ENCODE results near the gene KCNJ4. TPM values are rescaled to one million over a fixed set of nuclear protein-coding genes. Genes with fewer than 3 reads are reported as not detected.

Gene KCNJ4
- total RNA-seq, 4 donors from 2014 or later: not detected

GRCh38 chr22:38422611-38423511 is 32.1 kb downstream of the KCNJ4 start:
- no peak for TF ChIP-seq CTCF (IDR thresholded peaks at IDR 0.05)
- TF ChIP-seq POLR2A (IDR thresholded peaks at IDR 0.05): no peak
- DNase-seq: peak; percentile 76 to 77
- 31 to 41% methylated on average over 20 of the region's 21 CpGs for WGBS, 2 donors
- Histone ChIP-seq H3K9me3 (no peaks in the 10 kb centered on the region), H3K36me3 (no peaks in the 10 kb centered on the region), H3K4me1 (peaks cover 14 to 19% of the 10 kb centered on the region in 2 donors), H3K4me3 (replicated peaks in 1 of 3) (no peak overlapping the region), H3K27ac (peak overlapping the region in 2 of 3 donors; percentile 43 to 75), H3K27me3 (no peaks in the 10 kb centered on the region)
- intact Hi-C loops (cut with DNase I): no loop called here

- Histone ChIP-seq H3K4me3 (replicated peaks in 1 of 3) (no peak overlapping the region), H3K27ac (no peak overlapping the region), H3K9me3 (no peaks in the 10 kb centered on the region), H3K4me1 (peaks cover 14 to 23% of the 10 kb centered on the region in 2 donors), H3K27me3 (no peaks in the 10 kb centered on the region), H3K36me3 (no peaks in the 10 kb centered on the region)
- 92 to 93% methylated on average over 4 of the region's 4 CpGs for WGBS, 2 donors
- no peak for DNase-seq
- TF ChIP-seq CTCF (IDR thresholded peaks at IDR 0.05) (no peak), POLR2A (IDR thresholded peaks at IDR 0.05) (no peak)
- intact Hi-C loops (cut with DNase I): no loop called here
Observed at GRCh38 chr22:38420734-38421133, 34.3 kb downstream of the KCNJ4 start.

GRCh38 chr22:38419858-38420160 is 35.2 kb downstream of the KCNJ4 start:
- intact Hi-C loops (cut with DNase I): loop anchor here (10.0 kb wide), 1 partner anchor 145 kb away; no protein-coding TSS in a partner anchor
- WGBS, 2 donors: 44% methylated on average over 8 of the region's 8 CpGs; no CpG with 5 or more reads in 1 of the 2 donors
- Histone ChIP-seq H3K27me3 (no peaks in the 10 kb centered on the region), H3K36me3 (no peaks in the 10 kb centered on the region), H3K27ac (peak overlapping the region in 1 of 3 donors; percentile 61), H3K4me1 (peaks cover 14 to 23% of the 10 kb centered on the region in 2 donors), H3K9me3 (no peaks in the 10 kb centered on the region), H3K4me3 (replicated peaks in 1 of 3) (no peak overlapping the region)
- peak; percentile 68 for DNase-seq
- TF ChIP-seq CTCF (IDR thresholded peaks at IDR 0.05): no peak
- TF ChIP-seq POLR2A (IDR thresholded peaks at IDR 0.05): no peak

- TF ChIP-seq POLR2A (IDR thresholded peaks at IDR 0.05) (no peak), CTCF (IDR thresholded peaks at IDR 0.05) (no peak)
- Histone ChIP-seq H3K36me3 (no peaks in the 10 kb centered on the region), H3K27me3 (no peaks in the 10 kb centered on the region), H3K27ac (peak overlapping the region in 1 of 3 donors; percentile 61), H3K4me1 (peaks cover 14 to 23% of the 10 kb centered on the region in 2 donors), H3K9me3 (no peaks in the 10 kb centered on the region), H3K4me3 (replicated peaks in 1 of 3) (no peak overlapping the region)
- DNase-seq: peak; percentile 65 to 67
- intact Hi-C loops (cut with DNase I): loop anchor here (10.0 kb wide), 1 partner anchor 146 kb away; no protein-coding TSS in a partner anchor
- whole genome bisulfite sequencing, 2 donors: 61 to 77% methylated on average over 8 to 14 of the region's 14 CpGs
Observed at GRCh38 chr22:38419121-38419857, 35.7 kb downstream of the KCNJ4 start.

Measured in thyroid gland (tissue), 4 donors.